ENCODE data around the gene MAN2B2. TPM values are rescaled to one million over a fixed set of nuclear protein-coding genes. Genes with fewer than 3 reads are reported as not detected.

The MAN2B2 gene
- total RNA-seq, 2 experiments from 2014 or later: 10.8 to 13.0 TPM

DNA sequence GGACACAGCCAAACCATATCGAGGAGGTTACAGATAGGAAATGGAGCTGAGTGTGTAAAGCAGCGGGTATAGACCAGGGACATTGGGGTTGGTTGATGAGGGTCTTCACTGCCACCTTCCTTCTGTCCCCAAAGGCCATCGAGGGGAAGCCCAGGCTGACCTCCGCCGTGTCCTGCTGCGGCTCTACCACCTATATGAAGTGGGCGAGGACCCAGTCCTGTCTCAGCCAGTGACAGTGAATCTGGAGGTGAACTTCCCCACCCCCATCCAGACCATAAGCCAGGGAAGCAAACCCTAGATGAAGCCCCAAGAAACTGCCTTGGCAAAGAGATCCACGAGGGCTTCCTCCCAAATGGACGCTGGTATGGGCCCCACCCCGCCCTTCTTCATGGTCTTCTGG is 42.3 kb downstream of the MAN2B2 start:
- TF ChIP-seq, protein P1, sequence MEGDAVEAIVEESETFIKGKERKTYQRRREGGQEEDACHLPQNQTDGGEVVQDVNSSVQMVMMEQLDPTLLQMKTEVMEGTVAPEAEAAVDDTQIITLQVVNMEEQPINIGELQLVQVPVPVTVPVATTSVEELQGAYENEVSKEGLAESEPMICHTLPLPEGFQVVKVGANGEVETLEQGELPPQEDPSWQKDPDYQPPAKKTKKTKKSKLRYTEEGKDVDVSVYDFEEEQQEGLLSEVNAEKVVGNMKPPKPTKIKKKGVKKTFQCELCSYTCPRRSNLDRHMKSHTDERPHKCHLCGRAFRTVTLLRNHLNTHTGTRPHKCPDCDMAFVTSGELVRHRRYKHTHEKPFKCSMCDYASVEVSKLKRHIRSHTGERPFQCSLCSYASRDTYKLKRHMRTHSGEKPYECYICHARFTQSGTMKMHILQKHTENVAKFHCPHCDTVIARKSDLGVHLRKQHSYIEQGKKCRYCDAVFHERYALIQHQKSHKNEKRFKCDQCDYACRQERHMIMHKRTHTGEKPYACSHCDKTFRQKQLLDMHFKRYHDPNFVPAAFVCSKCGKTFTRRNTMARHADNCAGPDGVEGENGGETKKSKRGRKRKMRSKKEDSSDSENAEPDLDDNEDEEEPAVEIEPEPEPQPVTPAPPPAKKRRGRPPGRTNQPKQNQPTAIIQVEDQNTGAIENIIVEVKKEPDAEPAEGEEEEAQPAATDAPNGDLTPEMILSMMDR (IDR thresholded peaks at IDR 0.05): no peak
- ChIA-PET POLR2A (no interaction called here), CTCF (no interaction called here)
- intact Hi-C loops (cut with micrococcal nuclease): no loop called here
- Mint-ChIP-seq H3K27ac (no peak overlapping the region), H3K36me3 (ENCODE audit: low read depth) (peaks cover 25% of the 10 kb centered on the region), H3K9me3 (no peaks in the 10 kb centered on the region), H3K4me1 (ENCODE audit: low read depth) (no peaks in the 10 kb centered on the region), H3K27me3 (no peaks in the 10 kb centered on the region), H3K4me3 (no peak overlapping the region)
- ATAC-seq: no peak
- DNase-seq: no peak

GRCh38 chr4:6618386-6619115 is 43.6 kb downstream of the MAN2B2 start:
- TF ChIP-seq, protein P1 (IDR thresholded peaks at IDR 0.05): no peak
- no peak for ATAC-seq
- ChIA-PET POLR2A (no interaction called here), CTCF (no interaction called here)
- DNase-seq: no peak
- Mint-ChIP-seq H3K4me3 (no peak overlapping the region), H3K27ac (no peak overlapping the region), H3K36me3 (ENCODE audit: low read depth) (peaks cover 24% of the 10 kb centered on the region), H3K27me3 (no peaks in the 10 kb centered on the region), H3K9me3 (no peaks in the 10 kb centered on the region), H3K4me1 (ENCODE audit: low read depth) (no peaks in the 10 kb centered on the region)
- intact Hi-C loops (cut with micrococcal nuclease): no loop called here

- intact Hi-C loops (cut with micrococcal nuclease): no loop called here
- TF ChIP-seq, protein P1 (IDR thresholded peaks at IDR 0.05): no peak
- H3K4me3 Mint-ChIP-seq: no peak overlapping the region
- ChIA-PET CTCF (no interaction called here), POLR2A (no interaction called here)
- H3K36me3 Mint-ChIP-seq (ENCODE audit: low read depth): peaks cover 24% of the 10 kb centered on the region
- H3K9me3 Mint-ChIP-seq: no peaks in the 10 kb centered on the region
- no peak for ATAC-seq
- H3K27ac Mint-ChIP-seq: no peak overlapping the region
- DNase-seq: no peak
- no peaks in the 10 kb centered on the region for H3K4me1 Mint-ChIP-seq (ENCODE audit: low read depth)
- no peaks in the 10 kb centered on the region for H3K27me3 Mint-ChIP-seq
Observed at GRCh38 chr4:6619116-6619465, 44.1 kb downstream of the MAN2B2 start.

DNA sequence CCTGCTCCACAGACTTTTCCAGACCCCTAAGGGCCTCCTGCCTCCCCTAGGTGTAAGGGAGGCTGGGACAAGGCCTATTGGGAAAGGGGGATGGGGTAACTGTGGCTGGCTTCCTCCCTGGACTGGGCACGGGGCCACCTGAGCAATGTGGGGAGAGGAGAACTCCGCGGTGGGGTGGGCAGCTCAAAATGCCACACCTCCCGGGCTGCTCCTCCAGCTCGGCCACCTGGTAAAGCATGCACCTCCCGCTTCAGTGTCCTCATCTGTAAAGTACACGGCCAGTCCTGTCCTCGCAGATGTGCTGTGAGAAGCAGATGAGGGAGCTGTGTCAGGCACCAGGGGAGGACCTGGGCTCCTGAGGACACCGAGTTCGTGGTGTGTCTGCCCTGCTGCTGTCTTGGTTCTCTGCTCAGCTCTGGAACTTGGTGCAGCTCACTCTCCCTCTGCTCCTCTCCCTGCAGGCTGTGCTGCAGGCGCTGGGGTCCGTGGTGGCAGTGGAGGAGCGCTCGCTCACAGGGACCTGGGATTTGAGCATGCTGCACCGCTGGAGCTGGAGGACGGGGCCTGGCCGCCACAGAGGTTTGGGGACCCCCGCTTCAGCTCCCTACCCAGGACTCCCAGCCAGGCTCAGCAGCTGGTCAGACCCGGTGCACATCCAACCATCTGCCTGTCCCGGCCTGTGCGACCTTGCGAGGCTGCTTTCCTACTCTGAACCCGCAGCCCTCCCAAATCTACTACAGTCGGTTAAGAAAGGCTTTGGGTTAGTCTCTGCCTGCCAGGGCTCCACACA is 44.7 kb downstream of the MAN2B2 start:
- Mint-ChIP-seq H3K27ac (no peak overlapping the region), H3K36me3 (ENCODE audit: low read depth) (peaks cover 22% of the 10 kb centered on the region), H3K4me3 (no peak overlapping the region), H3K27me3 (no peaks in the 10 kb centered on the region), H3K4me1 (ENCODE audit: low read depth) (no peaks in the 10 kb centered on the region), H3K9me3 (no peaks in the 10 kb centered on the region)
- POLR2A ChIA-PET: no interaction called here
- DNase-seq (no peak), ATAC-seq (no peak)
- TF ChIP-seq, protein P1 (IDR thresholded peaks at IDR 0.05): no peak
- CTCF ChIA-PET: no interaction called here
- intact Hi-C loops (cut with micrococcal nuclease): no loop called here

DNA sequence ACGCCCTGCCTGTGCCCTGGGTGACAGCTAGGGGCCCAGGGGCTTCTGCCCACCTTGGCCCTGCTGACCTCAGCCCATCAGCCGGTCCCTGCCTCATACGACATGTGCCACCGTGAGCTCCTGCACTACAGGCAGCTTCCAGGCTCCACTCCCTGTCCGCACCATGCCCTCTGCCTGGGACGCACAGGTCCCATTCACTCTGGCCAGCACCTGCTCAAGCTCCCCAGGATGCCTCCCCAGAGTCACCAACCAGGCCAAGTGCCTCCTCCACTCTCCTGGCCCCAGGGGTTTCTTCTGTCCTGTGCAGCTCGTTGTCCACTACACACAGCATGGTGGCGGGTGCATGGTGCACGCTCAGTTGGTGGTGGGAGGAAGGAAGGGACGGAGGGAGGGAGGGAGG is 45.3 kb downstream of the MAN2B2 start:
- Mint-ChIP-seq H3K36me3 (ENCODE audit: low read depth) (peaks cover 22% of the 10 kb centered on the region), H3K4me1 (ENCODE audit: low read depth) (no peaks in the 10 kb centered on the region), H3K4me3 (no peak overlapping the region), H3K27me3 (no peaks in the 10 kb centered on the region), H3K9me3 (no peaks in the 10 kb centered on the region), H3K27ac (no peak overlapping the region)
- ChIA-PET POLR2A (no interaction called here), CTCF (no interaction called here)
- ATAC-seq: no peak
- intact Hi-C loops (cut with micrococcal nuclease): no loop called here
- TF ChIP-seq, protein P1 (IDR thresholded peaks at IDR 0.05): no peak
- no peak for DNase-seq

Data from activated CD8-positive, alpha-beta T cell treated with anti-CD3 and anti-CD28 coated beads for 36 hours (primary cell).